GM19193 (cell line): Measurements from ENCODE around the gene ZFPL1.

Experiments used
- POLR2A ChIP-seq: IDR thresholded peaks from 4 replicates; pipeline ENCODE4 v1.6.1; 2011; ENCODE audit not compliant: insufficient read depth, insufficient read length; ENCODE audit errors: extremely low read depth

The ZFPL1 gene

GRCh38 chr11:65078151-65078550 is 5.9 kb upstream of the ZFPL1 start:
- no peak for TF ChIP-seq POLR2A

- TF ChIP-seq POLR2A: peak; percentile 17
Measured at GRCh38 chr11:65078786-65079342, 5.2 kb upstream of the ZFPL1 start.

- no peak for TF ChIP-seq POLR2A
Measured at GRCh38 chr11:65083134-65083833, 738 bp upstream of the ZFPL1 start.

- TF ChIP-seq POLR2A: no peak
Measured at GRCh38 chr11:65084598-65085375, 765 bp downstream of the ZFPL1 start.

GRCh38 chr11:65085446-65085845 is 1.4 kb downstream of the ZFPL1 start:
- TF ChIP-seq POLR2A: no peak

GRCh38 chr11:65086809-65087208 is 2.8 kb downstream of the ZFPL1 start:
- TF ChIP-seq POLR2A: no peak

- TF ChIP-seq POLR2A: no peak
Measured at GRCh38 chr11:65087216-65087615, 3.2 kb downstream of the ZFPL1 start.

GRCh38 chr11:65087827-65088226 is 3.8 kb downstream of the ZFPL1 start:
- no peak for TF ChIP-seq POLR2A

- no peak for TF ChIP-seq POLR2A
Measured at GRCh38 chr11:65089621-65090020, 5.6 kb downstream of the ZFPL1 start.

GRCh38 chr11:65090628-65091027 is 6.6 kb downstream of the ZFPL1 start:
- TF ChIP-seq POLR2A: no peak

- no peak for TF ChIP-seq POLR2A
Measured at GRCh38 chr11:65095427-65095826, 11.4 kb downstream of the ZFPL1 start.

- peak; percentile 88 for TF ChIP-seq POLR2A
Measured at GRCh38 chr11:65095974-65096806, 12.2 kb downstream of the ZFPL1 start, which contains the start of gene VPS51. Gene VPS51 (plus strand): TSS chr11:65096214. CDS start chr11:65096251, 37 bp downstream.

- no peak for TF ChIP-seq POLR2A
Measured at GRCh38 chr11:65096926-65097325, 12.9 kb downstream of the ZFPL1 start.

- no peak for TF ChIP-seq POLR2A
Measured at GRCh38 chr11:65100674-65101350, 16.8 kb downstream of the ZFPL1 start.
